ENCODE results near the gene RDX.

DNA sequence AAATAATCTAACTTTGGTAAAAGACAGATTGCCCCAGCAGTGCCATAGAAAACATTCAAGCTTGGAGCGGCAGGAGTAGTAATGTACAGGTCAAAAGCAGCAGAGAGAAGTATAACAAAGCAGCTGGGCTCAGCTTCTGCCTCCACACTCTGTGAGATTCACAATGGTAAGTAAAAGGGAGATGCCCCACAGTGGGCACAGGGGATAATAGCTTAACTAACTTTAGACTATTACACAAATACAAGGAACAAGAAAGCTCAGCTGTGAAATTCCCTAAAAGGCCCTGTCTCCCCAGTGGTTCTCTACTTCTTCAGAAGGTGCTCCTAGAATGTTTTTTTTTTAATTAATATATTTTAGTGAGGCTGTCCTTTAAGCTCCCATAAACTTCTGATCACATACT is 28.0 kb downstream of the RDX start:
- TF ChIP-seq MXI1 (IDR thresholded peaks at IDR 0.05; ENCODE audit: borderline replicate concordance, low read depth, low read length): no peak
- TF ChIP-seq RAD21 (IDR thresholded peaks at IDR 0.05; ENCODE audit: low read length): no peak
- TF ChIP-seq, protein P1, sequence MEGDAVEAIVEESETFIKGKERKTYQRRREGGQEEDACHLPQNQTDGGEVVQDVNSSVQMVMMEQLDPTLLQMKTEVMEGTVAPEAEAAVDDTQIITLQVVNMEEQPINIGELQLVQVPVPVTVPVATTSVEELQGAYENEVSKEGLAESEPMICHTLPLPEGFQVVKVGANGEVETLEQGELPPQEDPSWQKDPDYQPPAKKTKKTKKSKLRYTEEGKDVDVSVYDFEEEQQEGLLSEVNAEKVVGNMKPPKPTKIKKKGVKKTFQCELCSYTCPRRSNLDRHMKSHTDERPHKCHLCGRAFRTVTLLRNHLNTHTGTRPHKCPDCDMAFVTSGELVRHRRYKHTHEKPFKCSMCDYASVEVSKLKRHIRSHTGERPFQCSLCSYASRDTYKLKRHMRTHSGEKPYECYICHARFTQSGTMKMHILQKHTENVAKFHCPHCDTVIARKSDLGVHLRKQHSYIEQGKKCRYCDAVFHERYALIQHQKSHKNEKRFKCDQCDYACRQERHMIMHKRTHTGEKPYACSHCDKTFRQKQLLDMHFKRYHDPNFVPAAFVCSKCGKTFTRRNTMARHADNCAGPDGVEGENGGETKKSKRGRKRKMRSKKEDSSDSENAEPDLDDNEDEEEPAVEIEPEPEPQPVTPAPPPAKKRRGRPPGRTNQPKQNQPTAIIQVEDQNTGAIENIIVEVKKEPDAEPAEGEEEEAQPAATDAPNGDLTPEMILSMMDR (conservative IDR thresholded peaks at IDR 0.05; ENCODE audit: low read depth, low read length): no peak
- TF ChIP-seq BHLHE40 (IDR thresholded peaks at IDR 0.05; ENCODE audit: low read depth, low read length): no peak
- no peak for TF ChIP-seq RCOR1 (IDR thresholded peaks at IDR 0.05; ENCODE audit: insufficient replicate concordance, low read length)
- no peak for TF ChIP-seq CEBPB (IDR thresholded peaks at IDR 0.05; ENCODE audit: low read depth, low read length)
- TF ChIP-seq RFX5 (IDR thresholded peaks at IDR 0.05; ENCODE audit: low read depth, low read length): no peak
